H1 (cell line): Measurements from ENCODE around the gene MDC1. TPM values are rescaled to one million over a fixed set of nuclear protein-coding genes. Genes with fewer than 3 reads are reported as not detected.
A peak's percentile ranks its signal among the peaks of the same experiment; 100 is the strongest.

Experiments
- CTCF ChIA-PET: fragments of 300-600 bp; sonication (Branson Sonifier 250); formaldehyde crosslinking; loops from one replicate; lab custom pipeline; 2021; ENCODE audit not compliant: partially characterized antibody; lab: Charles Lee
- POLR2A ChIA-PET: fragments of 300-600 bp; sonication (Branson Sonifier 250); formaldehyde crosslinking; loops from one replicate; lab custom pipeline; 2021; ENCODE audit warnings: inconsistent platforms; ENCODE audit not compliant: partially characterized antibody; lab: Charles Lee
- DNase-seq, 2 experiments: peaks; one replicate each; pipeline versions ENCODE4 v3.0.0 to v3.0.0-alpha.2; 2010 to 2022; ENCODE audit warnings: low spot score in 2 of 2, low read depth in 1 of 2, mixed read lengths in 1 of 2
- FAIRE-seq: peaks from 2 replicates; lab custom pipeline; 2011; peaks lifted over from hg19 to GRCh38; lab: Jason Lieb, UNC
- H2AFZ ChIP-seq: 2 replicates; pipeline ENCODE4 v1.8.1; 2012; ENCODE audit warnings: low read length, inconsistent platforms
- H2AK5ac ChIP-seq: 2 replicates; pipeline ENCODE4 v1.6.1; 2013; ENCODE audit warnings: low read depth, low read length
- H2BK120ac ChIP-seq: replicated peaks from 2 replicates; pipeline ENCODE3; 2013; ENCODE audit warnings: low read depth, low read length, inconsistent platforms
- H2BK12ac ChIP-seq: 2 replicates; pipeline ENCODE4 v1.6.1; 2013; ENCODE audit warnings: low read depth, low read length
- H2BK15ac ChIP-seq: 2 replicates; pipeline ENCODE4 v1.6.1; 2013; ENCODE audit warnings: low read length
- H2BK20ac ChIP-seq: 2 replicates; pipeline ENCODE4 v1.6.1; 2013; ENCODE audit warnings: low read length
- H2BK5ac ChIP-seq: 2 replicates; pipeline ENCODE4 v1.6.1; 2013; ENCODE audit warnings: low read depth, low read length
- H3K14ac ChIP-seq: 2 replicates; pipeline ENCODE4 v1.6.1; 2013; ENCODE audit warnings: inconsistent platforms; ENCODE audit not compliant: insufficient read length
- H3K18ac ChIP-seq: 2 replicates; pipeline ENCODE4 v1.6.1; 2013; ENCODE audit warnings: low read length; ENCODE audit errors: extremely low read depth
- H3K23ac ChIP-seq: 2 replicates; pipeline ENCODE4 v1.6.1; 2013; ENCODE audit warnings: inconsistent platforms; ENCODE audit not compliant: insufficient read length
- H3K23me2 ChIP-seq: 2 replicates; pipeline ENCODE4 v1.6.1; 2013; ENCODE audit warnings: low read depth, low read length
- H3K27ac ChIP-seq: 2 replicates; pipeline ENCODE4 v1.6.1; 2011; ENCODE audit warnings: low read depth, low read length, inconsistent platforms
- H3K27me3 ChIP-seq, 4 experiments: replicated peaks in 1 of 4; 1 replicate in 1 of 4; 2 replicates in 3 of 4; pipeline versions ENCODE4 v1.6.1 to v1.8.1; 2011 to 2013; ENCODE audit warnings: low read length in 3 of 4, mild to moderate bottlenecking in 3 of 4, inconsistent platforms in 2 of 4, mixed read lengths in 2 of 4, moderate library complexity in 1 of 4; ENCODE audit not compliant: control insufficient read depth in 3 of 4, insufficient read depth in 3 of 4; ENCODE audit errors: extremely low read depth in 1 of 4
- H3K36me3 ChIP-seq, 4 experiments: 2 replicates each; pipeline versions ENCODE4 v1.6.1 to v1.8.1; 2011 to 2013; ENCODE audit warnings: mild to moderate bottlenecking in 4 of 4, low read length in 3 of 4, moderate library complexity in 2 of 4, control low read depth in 1 of 4, inconsistent platforms in 1 of 4; ENCODE audit not compliant: insufficient read depth in 4 of 4, control insufficient read depth in 2 of 4
- H3K4ac ChIP-seq: replicated peaks from 2 replicates; pipeline ENCODE3; 2013; ENCODE audit warnings: low read length, low read depth, mixed read lengths, inconsistent platforms; ENCODE audit not compliant: insufficient read length
- H3K4me1 ChIP-seq, 4 experiments: replicated peaks in 1 of 4; 1 replicate in 1 of 4; 2 replicates in 3 of 4; pipeline versions ENCODE4 v1.6.1 to v1.8.1; 2011 to 2013; ENCODE audit warnings: low read length in 3 of 4, inconsistent platforms in 2 of 4, mixed read lengths in 1 of 4; ENCODE audit not compliant: insufficient read depth in 4 of 4, control insufficient read depth in 3 of 4
- H3K4me2 ChIP-seq, 2 experiments: 2 replicates each; pipeline versions ENCODE4 v1.6.1 to v1.8.1; 2011 to 2013; ENCODE audit warnings: low read depth in 2 of 2, low read length in 2 of 2, control low read depth in 1 of 2, inconsistent platforms in 1 of 2, mild to moderate bottlenecking in 1 of 2; ENCODE audit not compliant: insufficient read depth in 1 of 2
- H3K4me3 ChIP-seq, 4 experiments: fragments of 200-600, 300-600 bp in 1 of 4; sonication (generic), shearing (Covaris generic), sonication (Bioruptor Twin) in 1 of 4; 2 replicates each; pipeline versions ENCODE4 v1.5.1 to v1.8.1; 2011 to 2016; ENCODE audit warnings: low read length in 4 of 4, low read depth in 3 of 4, control low read depth in 2 of 4, inconsistent platforms in 2 of 4, mild to moderate bottlenecking in 2 of 4, mixed read lengths in 1 of 4, moderate library complexity in 1 of 4; ENCODE audit not compliant: insufficient read depth in 2 of 4; ENCODE audit errors: extremely low read depth in 1 of 4
- H3K56ac ChIP-seq: replicated peaks from 2 replicates; pipeline ENCODE3; 2013; ENCODE audit warnings: low read depth, mild to moderate bottlenecking, mixed read lengths, low read length, inconsistent platforms; ENCODE audit not compliant: insufficient read length
- H3K79me1 ChIP-seq: 2 replicates; pipeline ENCODE4 v1.6.1; 2013; ENCODE audit warnings: low read depth, low read length, control low read depth
- H3K79me2 ChIP-seq, 2 experiments: 2 replicates each; pipeline versions ENCODE4 v1.6.1 to v1.8.1; 2012 to 2013; ENCODE audit warnings: low read length in 2 of 2, mild to moderate bottlenecking in 2 of 2, inconsistent platforms in 1 of 2; ENCODE audit not compliant: insufficient read depth in 2 of 2, control insufficient read depth in 1 of 2
- H3K9ac ChIP-seq, 4 experiments: replicated peaks in 1 of 4; 1 replicate in 1 of 4; 2 replicates in 3 of 4; pipeline versions ENCODE4 v1.6.1 to v1.8.1; 2011 to 2013; ENCODE audit warnings: low read depth in 3 of 4, low read length in 3 of 4, control low read depth in 2 of 4, mild to moderate bottlenecking in 2 of 4, moderate library complexity in 2 of 4, inconsistent platforms in 1 of 4; ENCODE audit errors: extremely low read depth in 1 of 4
- H3K9me3 ChIP-seq, 2 experiments: 2 replicates each; pipeline versions ENCODE4 v1.6.1 to v1.8.1; 2012 to 2013; ENCODE audit warnings: mild to moderate bottlenecking in 2 of 2, moderate library complexity in 2 of 2, control low read depth in 1 of 2, inconsistent platforms in 1 of 2, low read depth in 1 of 2, low read length in 1 of 2, mixed read lengths in 1 of 2; ENCODE audit not compliant: insufficient read depth in 2 of 2
- H4K20me1 ChIP-seq, 2 experiments: replicated peaks in 1 of 2; 2 replicates each; pipeline versions ENCODE3 to v1.8.1; 2011 to 2013; ENCODE audit warnings: inconsistent platforms in 2 of 2, low read length in 2 of 2, mild to moderate bottlenecking in 1 of 2; ENCODE audit not compliant: insufficient read depth in 2 of 2, control insufficient read depth in 1 of 2
- H4K5ac ChIP-seq: 2 replicates; pipeline ENCODE4 v1.6.1; 2013; ENCODE audit warnings: low read length, low read depth, mixed read lengths, inconsistent platforms; ENCODE audit not compliant: insufficient read length
- H4K8ac ChIP-seq: 2 replicates; pipeline ENCODE4 v1.8.0; 2013; ENCODE audit warnings: mild to moderate bottlenecking, moderate library complexity, low read length, inconsistent platforms; ENCODE audit not compliant: insufficient read depth; ENCODE audit errors: extremely low read depth
- H4K91ac ChIP-seq: replicated peaks from 2 replicates; pipeline ENCODE3; 2013; ENCODE audit warnings: low read length, mixed read lengths, inconsistent platforms; ENCODE audit not compliant: insufficient read length
- CREB1 ChIP-seq: IDR thresholded peaks from 2 replicates; pipeline ENCODE4 v1.6.1; 2012; ENCODE audit warnings: inconsistent platforms
- RAD21 ChIP-seq, 2 experiments: IDR thresholded peaks in 1 of 2; conservative IDR thresholded peaks in 1 of 2; 2 replicates each; pipeline ENCODE4 v1.6.1; 2011; ENCODE audit warnings: low read depth in 2 of 2, low read length in 2 of 2, improper control_type of control experiment in 1 of 2, inconsistent platforms in 1 of 2, mild to moderate bottlenecking in 1 of 2, moderate library complexity in 1 of 2
- RXRA ChIP-seq: IDR thresholded peaks from 2 replicates; pipeline ENCODE4 v1.6.1; 2011; ENCODE audit warnings: low read depth, mild to moderate bottlenecking, low read length, moderate library complexity; ENCODE audit not compliant: insufficient read depth
- SAP30 ChIP-seq: fragments of 300-600 bp; sonication (generic); IDR thresholded peaks from 2 replicates; pipeline ENCODE4 v1.7.1; 2012; ENCODE audit warnings: low read length, moderate library complexity, mild to moderate bottlenecking, inconsistent platforms; ENCODE audit not compliant: insufficient read depth, insufficient replicate concordance
- SP1 ChIP-seq: IDR thresholded peaks from 2 replicates; pipeline ENCODE4 v1.6.1; 2011; ENCODE audit warnings: low read depth, low read length
- WGBS, 2 experiments: shearing (Covaris generic) in 1 of 2; methylation state at CpG; one replicate each; pipeline versions ENCODE4 v1.1.6 to v1.1.7; 2013 to 2015; ENCODE audit warnings: low lambda C conversion rate in 2 of 2, mixed read lengths in 2 of 2, inconsistent platforms in 1 of 2, low coverage in 1 of 2, missing lambda C conversion rate in 1 of 2; ENCODE audit not compliant: insufficient replicate concordance in 2 of 2, insufficient coverage in 1 of 2, insufficient read length in 1 of 2; ENCODE audit errors: extremely low coverage in 1 of 2, missing lambda C conversion rate in 1 of 2; 5-methylcytosine and 5-hydroxymethylcytosine counted together
- polyA plus RNA-seq, 7 experiments: library from polyadenylated mRNA; depleted of rRNA in 3 of 7; stranded (reverse) in 5 of 7; unstranded in 2 of 7; fragments of >200 nt in 5 of 7; fragments of 200-250 nt in 2 of 7; gene quantifications; 1 replicate in 5 of 7; 2 replicates in 1 of 7; 4 replicates in 1 of 7; pipeline versions ENCODE4 v1.2.1 to v1.2.3, GENCODE V29; 2011 to 2013; ENCODE audit warnings: missing spikeins in 2 of 7, mixed read lengths in 2 of 7
- total RNA-seq: library from RNA; stranded (reverse); fragmentation: NEBNext Ultra II Directional; extraction: Animal tissue kit (Norgen Biotek cat#: 25700); gene quantifications from 2 replicates; pipeline ENCODE4 v1.2.1, GENCODE V29; 2021
- TF ChIP-seq, protein P1 (sequence below), 3 experiments: IDR thresholded peaks; 1 replicate in 2 of 3; 2 replicates in 1 of 3; pipeline versions ENCODE4 v1.5.1 to v1.6.1; 2011; ENCODE audit warnings: low read length in 3 of 3, mild to moderate bottlenecking in 3 of 3, inconsistent platforms in 2 of 3, low read depth in 1 of 3, moderate library complexity in 1 of 3; ENCODE audit not compliant: insufficient read depth in 1 of 3; ENCODE audit errors: control extremely low read depth in 1 of 3

Gene MDC1
- total and polyA plus RNA-seq, 2 of the 8 experiments (the other 6 are each of a cell fraction or from before 2014, with no cell fraction given) = 29.9 to 81.1 TPM

DNA sequence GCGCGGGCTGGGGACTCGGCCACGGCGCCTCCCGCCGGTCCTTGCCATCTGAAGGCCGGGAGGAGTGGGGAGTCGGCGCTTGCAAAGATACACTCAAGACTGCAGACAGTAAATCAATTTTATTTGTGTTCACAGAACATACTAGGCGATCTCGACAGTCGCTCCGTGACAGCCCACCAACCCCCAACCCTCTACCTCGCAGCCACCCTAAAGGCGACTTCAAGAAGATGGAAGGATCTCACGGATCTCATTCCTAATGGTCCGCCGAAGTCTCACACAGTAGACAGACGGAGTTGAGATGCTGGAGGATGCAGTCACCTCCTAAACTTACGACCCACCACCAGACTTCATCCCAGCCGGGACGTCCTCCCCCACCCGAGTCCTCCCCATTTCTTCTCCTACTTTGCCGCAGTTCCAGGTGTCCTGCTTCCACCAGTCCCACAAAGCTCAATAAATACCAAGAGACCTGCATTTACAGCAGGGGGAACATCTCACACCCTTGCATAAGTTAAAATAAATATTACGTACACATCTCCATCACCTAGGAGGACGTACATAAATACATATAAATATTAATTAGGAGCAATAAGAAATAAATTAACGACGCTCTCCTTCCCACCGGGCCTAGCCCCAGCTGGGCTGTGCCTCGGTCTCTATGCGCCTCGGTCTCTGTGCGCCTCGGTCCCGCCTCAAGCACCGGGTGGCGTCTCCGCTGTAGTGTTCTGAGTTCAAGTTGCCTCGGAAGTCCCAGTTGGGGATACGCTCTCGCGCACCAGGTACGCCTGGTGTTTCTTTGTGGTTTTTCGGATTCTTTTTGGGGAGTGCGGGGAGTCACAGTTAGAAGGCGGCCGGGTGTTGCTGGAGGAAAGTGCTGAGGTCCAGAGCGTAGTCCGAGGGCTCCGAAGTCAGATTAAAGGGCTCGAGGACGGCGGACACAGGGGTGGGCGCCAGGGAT, 26.3 kb upstream of the MDC1 start:
- peaks cover 0 to 11% of the 10 kb centered on the region in 2 experiments; a peak in 3 of 4 replicates for H3K79me2 ChIP-seq
- no peak overlapping the region for H3K27ac ChIP-seq
- H2BK20ac ChIP-seq = no peak overlapping the region
- peaks cover 13 to 21% (median 18%) of the 10 kb centered on the region in 4 experiments for H3K36me3 ChIP-seq
- H2BK15ac ChIP-seq = peak overlapping the region; percentile 46; the same call in 1 of the 2 replicates
- peak overlapping the region; percentile 0 for H4K91ac ChIP-seq
- no peak overlapping the region for H3K23ac ChIP-seq
- peak overlapping the region; percentile 91 to 94 for H3K4me2 ChIP-seq
- H3K4ac ChIP-seq = peak overlapping the region; percentile 21
- H2BK12ac ChIP-seq = peak overlapping the region; percentile 44; the same call in 1 of the 2 replicates
- peak overlapping the region; percentile 62 for H3K56ac ChIP-seq
- no peak overlapping the region for H2BK120ac ChIP-seq
- peak overlapping the region; percentile 39; the same call in 1 of the 2 replicates for H4K8ac ChIP-seq
- no peak overlapping the region for H3K14ac ChIP-seq
- ChIA-PET CTCF (interaction anchor here (0.6 to 2.8 kb wide), 2 partner anchors 12 to 66 kb away, joined by 3 to 16 read pairs; no protein-coding TSS in a partner anchor), POLR2A (interaction anchor here (0.7 to 17.3 kb wide), 25 partner anchors 7 to 429 kb away, joined by 3 to 337 read pairs (median 3); partner anchors contain the start of genes DDR1, MDC1, NRM and TUBB)
- 0 out of 2 replicates have a peak overlapping the region, but pooled peaks have one; percentile 11 for H2AK5ac ChIP-seq
- no peak for DNase-seq
- H2BK5ac ChIP-seq = peak overlapping the region; percentile 69; the same call in 1 of the 2 replicates
- H4K5ac ChIP-seq = peak overlapping the region; percentile 2
- peak overlapping the region; percentile 76 to 95 (median 88) for H3K4me3 ChIP-seq
- H2AFZ ChIP-seq = no peak overlapping the region
- H3K27me3 ChIP-seq = no peaks in the 10 kb centered on the region; a peak in 1 of 7 replicates
- peaks cover 1 to 3% of the 10 kb centered on the region in 2 experiments for H4K20me1 ChIP-seq
- H3K9ac ChIP-seq = peak overlapping the region in 3 of 4 experiments; percentile 31 to 41 (median 38); a peak in 5 of 7 replicates
- peak overlapping the region; percentile 76 for H3K18ac ChIP-seq
- H3K4me1 ChIP-seq = peaks cover 3 to 18% (median 7%) of the 10 kb centered on the region in 4 experiments; a peak in 6 of 7 replicates
- no peaks in the 10 kb centered on the region for H3K9me3 ChIP-seq
- peaks cover 9% of the 10 kb centered on the region for H3K79me1 ChIP-seq
- peaks cover 18% of the 10 kb centered on the region; the same call in 1 of the 2 replicates for H3K23me2 ChIP-seq
- FAIRE-seq = no peak
- WGBS, 2 experiments = 2% methylated on average over 54 of the region's 55 CpGs; no CpG with 5 or more reads in 1 of the 2 experiments
- no peak; a peak in 1 of 4 replicates for TF ChIP-seq RAD21 (IDR thresholded peaks at IDR 0.05 in 1 of 2, conservative IDR thresholded peaks at IDR 0.05 in 1 of 2; ENCODE audit: low read depth in 2 of 2, low read length in 2 of 2)
- TF ChIP-seq SP1 = 0 out of 2 replicates have a peak, but pooled peaks have one; percentile 11
- TF ChIP-seq, protein P1, sequence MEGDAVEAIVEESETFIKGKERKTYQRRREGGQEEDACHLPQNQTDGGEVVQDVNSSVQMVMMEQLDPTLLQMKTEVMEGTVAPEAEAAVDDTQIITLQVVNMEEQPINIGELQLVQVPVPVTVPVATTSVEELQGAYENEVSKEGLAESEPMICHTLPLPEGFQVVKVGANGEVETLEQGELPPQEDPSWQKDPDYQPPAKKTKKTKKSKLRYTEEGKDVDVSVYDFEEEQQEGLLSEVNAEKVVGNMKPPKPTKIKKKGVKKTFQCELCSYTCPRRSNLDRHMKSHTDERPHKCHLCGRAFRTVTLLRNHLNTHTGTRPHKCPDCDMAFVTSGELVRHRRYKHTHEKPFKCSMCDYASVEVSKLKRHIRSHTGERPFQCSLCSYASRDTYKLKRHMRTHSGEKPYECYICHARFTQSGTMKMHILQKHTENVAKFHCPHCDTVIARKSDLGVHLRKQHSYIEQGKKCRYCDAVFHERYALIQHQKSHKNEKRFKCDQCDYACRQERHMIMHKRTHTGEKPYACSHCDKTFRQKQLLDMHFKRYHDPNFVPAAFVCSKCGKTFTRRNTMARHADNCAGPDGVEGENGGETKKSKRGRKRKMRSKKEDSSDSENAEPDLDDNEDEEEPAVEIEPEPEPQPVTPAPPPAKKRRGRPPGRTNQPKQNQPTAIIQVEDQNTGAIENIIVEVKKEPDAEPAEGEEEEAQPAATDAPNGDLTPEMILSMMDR (IDR thresholded peaks at IDR 0.05; ENCODE audit: control extremely low read depth in 1 of 3, insufficient read depth in 1 of 3, low read depth in 1 of 3, low read length in 3 of 3) = no peak
- no peak for TF ChIP-seq RXRA
- TF ChIP-seq SAP30 = peak; percentile 38
- TF ChIP-seq CREB1 = no peak
